ENCODE data around the gene PAK1IP1.
"Not testable (repeated sequence)": the region's sequence is repeated elsewhere in the genome, so short reads cannot be mapped to it uniquely, and the experiment has no call there.

PAK1IP1 gene

DNA sequence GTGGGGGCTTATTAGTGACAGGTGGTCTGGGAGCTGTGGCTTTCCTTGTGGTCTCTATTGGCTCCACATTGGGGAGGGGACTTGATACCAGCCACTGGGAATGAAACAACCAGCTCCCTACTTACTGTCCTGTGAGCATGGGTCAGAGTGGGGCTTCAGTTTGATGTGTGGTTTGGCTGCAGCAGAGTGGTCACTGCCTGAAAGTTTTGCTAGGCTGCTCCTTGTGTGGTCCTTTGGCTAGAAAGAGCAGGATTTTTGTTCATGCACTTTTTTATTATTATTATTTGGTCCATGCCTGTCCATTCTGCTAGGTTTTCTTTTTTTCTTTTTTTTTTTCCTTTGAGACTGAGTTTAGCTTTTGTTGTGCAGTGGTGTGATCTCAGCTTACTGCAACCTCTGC is 45.3 kb downstream of the PAK1IP1 start:
- in situ Hi-C loops (cut with MboI; ENCODE audit: low sequenced_read_pairs): no loop called here

DNA sequence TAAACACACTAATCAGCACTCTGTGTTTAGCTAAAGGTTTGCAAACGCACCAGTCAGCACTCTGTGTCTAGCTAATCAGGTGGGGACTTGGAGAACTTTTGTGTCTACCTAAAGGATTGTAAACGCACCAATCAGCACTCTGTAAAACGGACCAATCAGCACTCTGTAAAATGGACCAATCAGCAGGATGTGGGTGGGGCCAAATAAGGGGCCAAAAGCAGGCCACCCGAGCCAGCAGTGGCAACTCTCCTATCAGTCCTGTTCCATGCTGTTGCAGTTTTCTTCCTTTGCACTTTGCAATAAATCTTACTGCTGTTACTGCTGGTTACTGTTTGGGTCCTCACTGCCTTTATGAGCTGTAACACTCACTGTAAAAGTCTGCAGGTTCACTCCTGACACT is 46.9 kb downstream of the PAK1IP1 start:
- in situ Hi-C loops (cut with MboI; ENCODE audit: low sequenced_read_pairs): not testable (repeated sequence)

DNA sequence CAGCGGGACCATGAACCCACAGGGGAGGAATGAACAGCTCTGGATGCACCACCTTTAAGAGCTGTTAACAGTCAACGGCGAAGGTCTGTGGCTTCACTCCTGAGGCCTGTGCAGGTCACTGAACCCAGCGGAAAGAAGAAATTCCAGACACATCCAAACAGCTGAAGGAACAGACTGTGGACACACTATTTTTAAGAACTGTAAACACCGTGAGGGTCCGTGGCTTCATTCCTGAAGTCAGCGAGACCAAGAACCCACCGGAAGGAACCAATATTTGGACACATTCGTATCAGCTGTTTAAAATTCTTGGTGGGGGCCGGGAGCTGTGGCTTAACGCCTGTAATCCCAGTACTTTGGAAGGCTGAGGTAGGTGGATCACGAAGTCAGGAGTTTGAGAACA is 47.5 kb downstream of the PAK1IP1 start:
- in situ Hi-C loops (cut with MboI; ENCODE audit: low sequenced_read_pairs): no loop called here

DNA sequence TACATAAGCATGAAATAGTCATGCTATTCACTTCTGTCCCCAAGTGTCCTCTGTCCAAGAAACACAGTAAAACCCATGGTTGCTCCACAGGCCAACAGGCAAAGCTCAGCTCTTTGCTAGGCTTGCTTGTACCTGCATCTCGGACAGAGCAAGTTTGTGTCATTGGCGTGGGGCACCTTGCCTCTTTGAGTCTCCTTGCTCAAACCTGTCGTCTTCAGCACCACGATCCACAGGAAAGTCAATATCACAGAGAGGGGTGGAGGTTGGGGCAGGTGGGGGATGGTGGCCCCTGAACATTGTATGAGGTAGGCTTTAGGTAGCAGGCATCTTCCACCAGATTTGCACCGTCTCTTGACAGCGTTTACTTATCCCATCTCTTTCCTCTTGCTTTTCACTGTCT is 48.7 kb downstream of the PAK1IP1 start:
- in situ Hi-C loops (cut with MboI; ENCODE audit: low sequenced_read_pairs): no loop called here

DNA sequence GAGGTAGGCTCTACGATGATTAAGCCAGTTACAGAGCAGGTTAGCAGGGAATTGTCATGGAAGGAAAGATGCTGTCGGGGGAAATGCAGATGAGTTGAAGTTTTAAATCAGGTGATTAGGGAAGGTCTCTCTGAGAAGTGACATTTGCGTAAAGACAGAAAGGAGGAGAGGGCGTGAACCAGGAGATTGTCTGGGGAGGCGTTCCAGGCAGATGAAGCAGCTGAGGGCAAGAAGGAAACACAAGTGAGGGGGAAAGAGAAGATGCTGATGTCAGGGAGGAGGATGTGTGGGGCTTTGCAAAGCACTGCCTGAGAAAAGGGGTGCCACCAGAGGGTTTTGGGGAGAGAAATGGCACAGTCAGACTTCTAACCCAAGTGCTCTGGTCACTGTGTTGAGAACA is 50.3 kb downstream of the PAK1IP1 start:
- in situ Hi-C loops (cut with MboI; ENCODE audit: low sequenced_read_pairs): no loop called here

DNA sequence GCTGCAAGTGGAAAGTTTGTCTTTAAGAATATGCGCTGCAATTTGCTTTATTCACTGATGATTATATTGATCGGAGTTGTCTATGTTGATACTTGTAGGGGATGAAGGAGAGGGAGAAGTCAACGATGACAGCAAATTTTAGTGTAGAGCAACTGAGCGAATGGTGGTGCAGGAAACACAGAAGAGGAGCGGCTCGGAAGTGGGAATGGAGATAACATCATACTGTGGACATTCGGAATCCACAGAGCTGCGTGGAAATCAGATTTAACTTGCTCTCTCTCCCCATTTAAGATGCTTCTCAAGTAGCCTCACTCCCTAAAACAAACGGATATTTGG is 52.1 kb downstream of the PAK1IP1 start:
- in situ Hi-C loops (cut with MboI; ENCODE audit: low sequenced_read_pairs): no loop called here

- in situ Hi-C loops (cut with MboI; ENCODE audit: low sequenced_read_pairs): no loop called here
Measured at GRCh38 chr6:10747251-10747972, 52.6 kb downstream of the PAK1IP1 start, which contains the start of gene TMEM14B. Gene TMEM14B (plus strand): TSS chr6:10747805. CDS start chr6:10749246, 1,441 bp downstream.

DNA sequence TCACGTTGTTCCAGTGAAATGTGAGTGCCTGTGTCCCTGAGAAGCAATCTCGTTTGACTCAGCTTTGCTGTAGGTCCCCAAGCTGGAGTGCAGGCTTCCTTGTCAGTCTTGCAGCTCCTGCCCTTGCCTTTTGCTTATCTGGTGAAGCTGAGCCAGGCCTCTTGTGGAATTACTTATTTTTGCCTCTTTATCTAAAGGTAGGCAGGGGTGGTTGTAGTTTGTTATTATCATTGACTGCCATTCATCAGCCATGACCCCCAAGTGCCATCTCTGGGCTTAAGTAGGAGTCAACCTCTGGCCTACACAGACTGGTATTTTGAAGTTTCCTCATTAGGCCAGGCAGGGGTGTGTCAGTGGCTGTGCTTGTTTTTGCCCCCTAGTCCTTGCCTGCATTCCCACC is 55.0 kb downstream of the PAK1IP1 start:
- in situ Hi-C loops (cut with MboI; ENCODE audit: low sequenced_read_pairs): no loop called here

DNA sequence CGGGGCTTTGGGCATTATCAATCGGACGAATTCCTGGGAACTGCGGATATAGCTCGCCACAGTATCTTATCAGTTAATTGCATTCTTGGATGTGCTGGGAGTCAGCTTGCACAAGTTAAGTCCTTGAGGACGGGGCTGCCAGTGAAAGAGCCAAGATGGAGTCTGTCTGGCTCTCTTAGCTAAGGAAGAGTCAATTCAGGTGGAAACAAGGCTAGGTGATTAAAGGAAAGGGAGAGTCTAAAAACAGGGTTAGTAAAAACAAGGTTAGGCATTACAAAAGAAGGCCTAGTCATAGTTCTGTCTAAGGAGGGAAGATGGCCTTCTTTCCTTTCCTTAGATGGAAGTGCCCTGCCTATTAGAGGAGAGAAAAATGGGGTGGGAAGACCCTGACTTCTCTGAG is 55.8 kb downstream of the PAK1IP1 start:
- in situ Hi-C loops (cut with MboI; ENCODE audit: low sequenced_read_pairs): not testable (repeated sequence)

- in situ Hi-C loops (cut with MboI; ENCODE audit: low sequenced_read_pairs): not testable (repeated sequence)
Measured at GRCh38 chr6:10751757-10752156, 57.0 kb downstream of the PAK1IP1 start.

DNA sequence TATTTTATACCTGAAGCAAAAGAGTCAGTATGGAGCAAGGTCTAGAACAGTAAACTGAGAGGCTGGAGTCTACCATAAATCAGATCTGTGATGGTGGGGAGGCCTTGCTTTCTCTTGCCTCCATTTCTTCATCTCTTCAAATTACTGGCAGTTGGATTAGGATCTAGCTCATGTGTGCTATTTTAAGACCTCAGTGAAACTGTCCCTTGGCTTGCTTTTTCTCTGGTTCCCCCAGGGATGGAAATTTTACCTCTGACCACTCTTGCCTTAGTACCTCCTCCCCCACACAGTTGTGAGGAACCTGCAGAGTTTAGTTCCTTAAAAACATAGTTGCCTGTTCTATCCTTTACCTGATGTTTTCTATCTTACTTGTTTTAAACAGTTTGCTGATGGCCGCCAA is 61.3 kb downstream of the PAK1IP1 start:
- in situ Hi-C loops (cut with MboI; ENCODE audit: low sequenced_read_pairs): no loop called here

Measured in HL-60/S4 treated with phorbol 12-myristate 13-acetate at 8.2 ng/mL for 4 days and 3 days (cell line).